Skin of body (tissue), 2 donors: ENCODE data around the gene PUM1. TPM values are rescaled to one million over a fixed set of nuclear protein-coding genes. Genes with fewer than 3 reads are reported as not detected.
"Not testable (repeated sequence)": the region's sequence is repeated elsewhere in the genome, so short reads cannot be mapped to it uniquely, and the experiment has no call there.

Experiments used
- DNase-seq: peaks from one replicate; lab custom pipeline; 2025; lab: John Stamatoyannopoulos, UW
- total RNA-seq: library from RNA; depleted of rRNA; stranded (reverse); fragments of >200 nt; gene quantifications from one replicate; pipeline ENCODE4 v1.2.3, GENCODE V29; 2014

PUM1 gene
- total RNA-seq, 1 donor from 2014 or later, result 81.8 TPM

GRCh38 chr1:30995990-30996612 is 69.4 kb downstream of the PUM1 start:
- no peak for DNase-seq

DNA sequence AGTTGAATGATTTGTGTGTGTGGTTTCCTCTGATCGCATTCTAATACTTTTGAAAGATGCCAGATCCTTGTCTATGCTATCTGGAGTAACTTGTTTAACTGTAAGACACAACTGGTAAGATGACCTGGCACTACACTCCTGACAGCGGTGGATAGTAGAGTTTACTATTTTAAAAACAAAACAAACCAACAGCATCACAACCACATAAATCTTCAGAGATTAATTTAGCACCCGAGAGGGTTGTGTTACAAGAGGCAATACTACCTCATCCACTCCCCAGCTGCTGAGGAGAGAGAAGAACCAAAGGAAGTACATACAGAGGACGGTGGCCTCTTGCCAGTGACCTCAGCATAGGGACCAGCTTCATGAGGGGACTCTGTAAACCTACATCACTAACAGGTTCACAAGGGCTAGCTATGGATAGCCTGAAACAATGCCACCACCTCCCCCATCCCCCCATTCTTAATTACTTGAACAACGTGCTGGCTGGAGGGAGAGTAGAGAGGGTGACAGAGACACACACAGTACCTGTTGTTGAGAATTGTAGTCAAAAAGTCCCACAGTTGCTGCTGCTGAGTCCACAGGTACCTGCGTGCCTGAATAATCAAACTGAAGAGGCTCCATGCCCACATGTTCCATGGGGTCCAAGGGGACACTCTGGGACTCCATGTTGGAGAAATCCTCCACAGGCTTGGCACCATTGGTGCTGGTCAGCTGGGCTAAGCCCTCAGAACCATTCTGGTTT is 73.5 kb downstream of the PUM1 start:
- DNase-seq, result no peak

DNA sequence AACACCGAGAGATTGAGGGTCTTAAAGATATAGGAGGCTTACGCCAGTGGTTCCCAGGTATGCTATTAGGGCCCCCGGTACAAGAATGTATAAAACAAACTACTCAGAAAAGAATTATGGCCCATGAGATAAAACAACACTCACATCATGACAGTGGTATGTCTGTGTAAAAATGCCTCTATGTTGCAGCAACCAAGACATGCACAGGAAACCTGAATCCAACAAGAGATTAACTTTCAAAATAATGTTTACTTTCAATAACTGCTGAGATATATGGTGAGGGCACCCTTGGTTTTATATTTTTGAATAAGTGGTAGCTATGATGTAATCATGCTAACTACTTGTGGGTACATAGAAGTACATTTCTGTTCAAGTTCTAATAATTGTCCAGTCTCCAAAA is 74.9 kb downstream of the PUM1 start:
- no peak for DNase-seq

DNA sequence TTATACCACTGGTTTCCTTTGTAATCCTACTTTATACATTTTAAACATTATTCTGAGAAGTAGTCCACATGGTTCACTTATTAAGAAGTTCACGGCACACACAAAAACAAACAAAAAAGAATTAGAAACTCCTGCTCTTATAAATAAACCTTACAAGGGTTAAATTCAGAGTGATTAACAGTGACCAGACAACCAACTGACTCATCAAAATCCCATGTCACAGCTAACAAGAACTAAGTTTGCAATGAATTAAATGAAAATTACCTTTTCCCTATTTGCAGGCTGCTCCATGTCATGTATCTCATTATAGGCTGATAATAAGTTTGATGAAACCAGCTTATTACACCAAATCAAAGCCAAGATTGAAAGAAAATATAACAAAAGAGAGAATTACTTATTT is 77.5 kb downstream of the PUM1 start:
- no peak for DNase-seq

DNA sequence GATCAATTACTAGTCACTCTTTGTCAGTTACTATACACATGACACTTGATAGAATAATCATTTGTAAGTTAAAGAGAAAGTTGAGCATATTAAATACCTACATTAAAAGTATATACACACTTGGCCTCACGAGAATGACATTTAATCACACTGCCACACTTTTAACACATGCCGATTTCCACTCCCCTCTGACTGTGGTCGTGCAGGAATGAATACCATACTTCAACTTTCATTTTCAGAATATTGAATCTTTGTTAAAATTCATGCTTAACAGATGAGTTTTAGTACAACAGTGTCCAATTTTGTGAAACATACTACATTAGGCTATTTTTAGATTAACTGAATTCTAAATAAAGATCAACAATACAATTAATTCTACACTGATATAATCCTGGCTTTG is 78.8 kb downstream of the PUM1 start:
- DNase-seq, result peak; percentile 64

DNA sequence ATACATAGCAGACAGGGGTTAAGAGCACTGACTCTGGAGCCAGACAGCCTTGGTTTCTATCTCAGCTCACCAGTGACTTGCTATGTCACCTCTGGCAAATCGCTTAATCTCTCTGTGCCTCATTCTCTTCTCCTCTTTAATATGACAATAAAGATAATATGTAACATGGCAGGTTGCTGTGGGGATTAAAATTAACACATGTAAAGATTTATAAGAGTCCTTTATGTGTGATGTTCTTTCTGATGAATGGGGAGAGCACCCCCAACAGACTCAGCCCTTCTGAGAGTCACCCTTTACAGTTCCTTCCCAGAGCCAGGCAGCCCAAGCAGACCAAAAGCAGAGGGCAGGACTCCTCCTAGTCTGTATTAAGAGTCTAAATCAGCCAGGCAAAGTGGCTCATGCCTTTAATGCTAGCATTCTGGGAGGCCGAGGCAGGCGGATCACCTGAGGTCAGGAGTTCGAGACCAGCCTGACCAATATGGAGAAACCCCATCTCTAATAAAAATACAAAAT is 80.5 kb downstream of the PUM1 start:
- DNase-seq, result no peak

DNA sequence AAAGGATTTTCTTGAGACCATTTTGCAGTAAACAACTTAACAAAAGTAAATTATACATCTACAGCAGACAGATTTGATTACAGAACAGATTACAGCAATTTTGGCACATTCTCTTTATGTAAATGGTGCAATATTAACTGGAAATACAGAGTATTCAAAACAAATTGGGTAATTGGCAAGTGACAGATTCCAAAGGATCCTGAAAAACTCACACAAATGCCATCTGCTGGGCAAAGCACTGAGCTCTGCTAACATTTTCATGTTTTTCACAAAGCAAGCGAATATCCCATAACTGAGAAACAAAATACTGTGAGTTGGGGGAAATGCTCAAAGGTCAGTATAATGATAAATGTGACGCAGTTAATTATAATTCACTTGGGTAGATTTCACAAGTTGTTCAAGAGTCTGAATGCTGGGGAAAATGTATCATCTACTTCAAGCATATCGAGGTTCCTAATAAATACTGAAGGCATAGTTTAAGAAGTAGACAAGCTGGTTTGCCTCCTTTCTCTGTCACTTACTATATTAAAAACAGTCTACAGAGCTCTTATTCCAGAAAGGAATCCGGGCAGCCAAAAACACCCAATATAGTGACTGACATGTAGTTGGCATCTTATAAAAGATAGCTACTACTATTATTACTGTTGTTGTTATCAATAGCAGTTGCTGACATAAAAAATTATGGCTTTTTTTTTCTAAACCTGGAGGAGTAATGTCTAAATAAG is 81.2 kb downstream of the PUM1 start:
- no peak for DNase-seq

DNA sequence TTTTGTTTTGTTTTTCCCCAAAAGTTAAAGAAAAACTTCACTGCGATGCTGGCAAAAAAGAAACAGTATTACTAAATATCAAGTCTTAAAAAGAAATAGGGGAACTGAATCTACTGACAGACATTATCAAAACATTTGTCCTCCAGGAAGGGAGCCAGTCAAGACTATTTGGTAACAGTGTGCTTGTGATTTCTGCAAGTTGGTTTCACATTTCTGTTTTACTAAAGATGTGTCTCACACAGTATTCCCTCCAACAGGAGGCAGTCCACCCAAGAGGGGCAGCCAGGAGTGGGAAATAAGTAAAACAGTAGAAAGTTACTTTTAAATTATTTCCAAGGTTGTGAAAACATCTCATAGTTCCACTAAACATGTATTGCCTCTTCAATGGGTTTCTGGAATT is 82.6 kb downstream of the PUM1 start:
- no peak for DNase-seq

DNA sequence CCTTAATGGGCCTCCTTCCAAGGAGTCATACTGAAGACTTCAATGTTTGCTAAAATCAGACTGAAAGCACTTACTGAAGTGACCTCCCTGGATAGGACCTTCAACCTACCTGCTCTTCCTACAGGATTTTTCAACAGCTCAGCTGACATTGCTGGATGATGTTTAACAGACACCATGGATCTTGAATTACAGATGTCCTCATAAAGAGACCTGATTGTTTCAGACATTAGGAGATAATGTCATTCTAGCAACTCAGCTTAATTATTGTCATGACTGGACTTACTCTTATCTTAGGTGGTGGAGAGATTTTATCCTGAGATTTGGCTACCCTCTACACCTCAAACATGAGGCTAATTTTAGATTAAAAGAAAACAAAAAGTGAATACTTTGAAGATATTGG is 83.1 kb downstream of the PUM1 start:
- no peak for DNase-seq

DNA sequence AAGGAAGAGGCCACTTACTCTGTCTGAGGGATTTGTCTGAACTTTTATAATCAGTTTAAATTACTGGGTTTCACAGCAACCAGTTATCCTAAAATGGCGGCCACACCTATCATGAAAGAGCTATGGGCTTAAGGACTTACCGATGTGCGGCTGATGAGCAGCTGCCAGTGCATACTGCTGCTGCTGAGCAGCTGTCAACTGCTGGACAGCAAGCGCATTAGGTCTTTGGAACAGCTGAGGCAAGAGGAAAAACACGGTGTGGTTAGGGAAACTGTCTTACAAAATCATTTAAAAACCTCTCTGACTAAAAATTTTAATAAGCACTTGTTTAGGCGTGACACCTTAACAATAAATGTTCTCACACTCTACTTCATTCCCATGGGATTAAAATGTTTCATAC is 84.3 kb downstream of the PUM1 start:
- no peak for DNase-seq

DNA sequence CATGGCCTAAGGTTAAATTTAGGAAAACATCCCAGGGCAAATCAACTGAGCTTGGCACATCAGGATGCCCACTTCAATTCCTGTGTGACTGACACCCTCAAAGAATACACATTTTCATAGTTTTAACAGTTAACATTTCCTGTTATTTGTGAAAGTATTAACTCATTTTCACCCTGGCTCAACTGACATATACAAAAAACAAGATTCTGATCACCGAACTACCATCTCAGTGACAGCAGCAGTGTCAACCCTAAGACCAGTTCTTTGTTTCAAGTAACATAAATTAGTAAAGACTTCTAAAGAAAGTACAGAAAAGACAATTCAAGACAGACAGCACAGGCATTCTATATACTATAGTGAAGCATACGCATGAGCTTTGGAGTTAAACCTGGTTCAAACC is 88.0 kb downstream of the PUM1 start:
- no peak for DNase-seq

GRCh38 chr1:30977105-30977504 is 88.4 kb downstream of the PUM1 start:
- DNase-seq, result no peak

GRCh38 chr1:30976143-30976542 is 89.4 kb downstream of the PUM1 start:
- no peak for DNase-seq

- DNase-seq, result no peak
These were observed 90.3 kb downstream of the PUM1 start for GRCh38 chr1:30975217-30975616.

- DNase-seq, result no peak
These were observed 91.0 kb downstream of the PUM1 start for GRCh38 chr1:30974536-30974935.

DNA sequence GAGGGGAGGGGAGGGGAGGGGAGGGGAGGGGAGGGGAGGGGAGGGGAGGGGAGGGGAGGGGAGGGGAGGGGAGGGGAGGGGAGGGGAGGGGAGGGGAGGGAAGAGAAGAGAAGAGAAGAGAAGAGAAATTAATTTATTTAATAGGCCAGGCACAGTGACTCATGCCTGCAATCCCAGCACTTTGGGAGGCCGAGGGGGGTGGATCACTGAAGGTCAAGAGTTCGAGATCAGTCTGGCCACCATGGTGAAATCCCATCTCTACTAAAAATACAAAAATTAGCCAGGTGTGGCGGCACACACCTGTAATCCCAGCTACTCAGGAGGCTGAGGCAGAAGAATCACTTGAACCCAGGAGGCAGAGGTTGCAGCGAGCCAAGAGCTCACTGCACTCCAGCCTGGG is 93.2 kb downstream of the PUM1 start:
- not testable (repeated sequence) for DNase-seq

DNA sequence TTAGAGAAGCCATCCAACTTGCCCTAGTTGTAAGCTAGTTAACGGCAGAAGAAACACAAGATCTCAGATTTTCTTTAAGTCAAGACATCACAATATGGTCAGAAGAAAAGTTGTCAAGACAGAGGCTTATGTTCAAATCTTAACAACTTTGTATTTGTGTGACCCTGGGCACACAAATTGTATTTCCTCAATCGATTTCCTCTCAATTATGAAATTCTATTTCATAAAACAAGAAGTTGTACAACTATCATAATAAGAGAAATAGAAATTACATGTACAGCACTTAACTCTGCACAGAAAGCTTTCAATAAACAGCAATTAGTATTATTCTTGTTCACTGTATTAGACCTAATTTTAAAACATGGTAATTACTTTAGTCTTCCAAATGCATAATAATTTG is 94.0 kb downstream of the PUM1 start:
- no peak for DNase-seq

DNA sequence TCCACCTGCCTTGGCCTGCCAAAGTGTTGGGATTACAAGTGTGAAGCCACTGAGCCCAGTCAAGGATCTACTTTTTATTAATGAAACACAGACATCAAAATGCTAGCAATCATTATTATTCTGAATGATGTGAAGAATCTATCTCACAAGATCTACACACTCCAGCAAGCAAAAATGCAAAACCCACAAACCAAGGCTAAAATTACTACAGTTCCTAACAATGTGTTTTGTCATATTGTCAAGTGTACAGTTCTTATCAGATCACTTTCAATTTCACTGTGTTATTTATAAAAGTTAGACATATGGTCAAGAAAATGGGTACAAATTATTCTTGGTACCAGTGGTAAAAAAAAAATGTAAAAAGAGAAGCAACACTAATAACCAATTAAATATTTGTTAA is 95.6 kb downstream of the PUM1 start:
- DNase-seq, result no peak

- no peak for DNase-seq
These were observed 97.1 kb downstream of the PUM1 start for GRCh38 chr1:30968220-30968971.

- no peak for DNase-seq
These were observed 98.7 kb downstream of the PUM1 start for GRCh38 chr1:30966690-30967369.

DNA sequence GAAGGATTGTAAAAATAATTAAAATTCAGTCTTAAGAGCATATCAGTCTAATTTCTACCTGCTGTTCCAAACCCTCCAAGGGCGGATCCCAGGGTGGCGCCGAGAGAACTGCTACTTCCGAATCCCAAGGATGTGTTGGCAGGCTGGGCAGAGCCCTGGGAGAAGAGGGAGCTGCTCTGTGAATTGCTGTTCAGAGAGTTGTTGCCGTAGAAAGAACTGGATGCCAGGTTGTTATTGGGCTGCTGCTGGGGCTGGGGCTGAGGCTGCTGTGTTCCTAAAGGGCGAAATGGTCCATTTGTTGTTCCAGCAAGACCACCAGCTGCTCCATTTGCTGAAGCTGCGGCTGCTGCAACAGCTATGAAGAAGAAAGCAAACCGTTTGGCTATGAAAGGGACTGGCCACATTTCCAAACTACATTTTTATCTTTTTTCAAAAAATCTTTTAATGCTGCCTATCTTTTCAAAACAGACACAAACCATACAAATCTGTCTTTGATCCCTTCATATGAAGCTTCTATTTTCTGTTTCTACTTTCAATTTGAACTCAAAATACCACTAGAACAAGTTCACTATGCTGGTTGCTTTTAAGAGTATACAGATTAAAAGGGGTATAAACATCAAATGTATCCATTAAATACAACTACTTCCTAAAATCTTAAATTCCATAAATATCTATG is 99.5 kb downstream of the PUM1 start:
- no peak for DNase-seq
